Activated T-cell treated with anti-CD3 and anti-CD28 coated beads, Interleukin-2, amount 50 U/mL, for 24 hours (primary cell): ENCODE measurements around the gene PA2G4.
"Not testable (repeated sequence)": the region's sequence is repeated elsewhere in the genome, so short reads cannot be mapped to it uniquely, and the experiment has no call there.

Experiments used
- DNase-seq: peaks from one replicate; pipeline ENCODE4 v3.0.0-alpha.2; 2020
- H3K27ac Mint-ChIP-seq: 2 replicates; pipeline ENCODE4 v1.8.0; 2020; ENCODE audit warnings: mild to moderate bottlenecking, mixed read lengths
- H3K27me3 Mint-ChIP-seq: 2 replicates; pipeline ENCODE4 v1.8.0; 2020; ENCODE audit warnings: mixed read lengths
- H3K36me3 Mint-ChIP-seq: 2 replicates; pipeline ENCODE4 v1.8.0; 2020; ENCODE audit warnings: low read depth, mixed read lengths
- H3K4me1 Mint-ChIP-seq: 2 replicates; pipeline ENCODE4 v1.8.0; 2020; ENCODE audit warnings: low read depth, mixed read lengths
- H3K4me3 Mint-ChIP-seq: 2 replicates; pipeline ENCODE4 v1.8.0; 2020; ENCODE audit warnings: mild to moderate bottlenecking, moderate library complexity, mixed read lengths
- H3K9me3 Mint-ChIP-seq: 2 replicates; pipeline ENCODE4 v1.8.0; 2020; ENCODE audit warnings: mixed read lengths

The PA2G4 gene

GRCh38 chr12:56104109-56104814 lies at the start of gene PA2G4:
PA2G4 (plus strand) TSS chr12:56104559; CDS start chr12:56104738, 179 bp downstream.
- peaks cover 53% of the 10 kb centered on the region for H3K4me1 Mint-ChIP-seq
- H3K27me3 Mint-ChIP-seq = no peaks in the 10 kb centered on the region
- H3K36me3 Mint-ChIP-seq = peaks cover 53% of the 10 kb centered on the region
- no peaks in the 10 kb centered on the region for H3K9me3 Mint-ChIP-seq
- peak within 1 kb of the TSS; percentile 99 for H3K27ac Mint-ChIP-seq
- peak; percentile 97 for DNase-seq
- H3K4me3 Mint-ChIP-seq = peak within 1 kb of the TSS; percentile 100

DNA sequence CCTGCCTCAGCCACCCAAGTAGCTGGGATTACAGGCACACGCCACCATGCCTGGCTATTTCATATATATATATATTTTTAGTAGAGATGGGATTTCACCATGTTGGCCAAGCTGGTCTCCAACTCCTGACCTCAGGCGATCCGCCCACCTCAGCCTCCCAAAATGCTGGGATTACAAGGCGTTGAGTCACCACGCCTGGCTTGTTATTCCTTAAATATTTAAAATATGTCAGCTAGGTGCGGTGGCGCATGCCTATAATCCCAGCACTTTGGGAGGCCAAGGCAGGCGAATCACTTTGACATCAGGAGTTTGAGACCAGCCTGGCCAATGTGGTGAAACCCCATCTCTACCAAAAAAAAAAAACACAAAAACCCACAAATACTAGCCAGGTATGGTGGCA lies 44.4 kb upstream of the PA2G4 start:
- H3K4me1 Mint-ChIP-seq, H3K4me3 Mint-ChIP-seq, H3K27ac Mint-ChIP-seq, H3K27me3 Mint-ChIP-seq, H3K9me3 Mint-ChIP-seq, DNase-seq, H3K36me3 Mint-ChIP-seq: not testable (repeated sequence)

DNA sequence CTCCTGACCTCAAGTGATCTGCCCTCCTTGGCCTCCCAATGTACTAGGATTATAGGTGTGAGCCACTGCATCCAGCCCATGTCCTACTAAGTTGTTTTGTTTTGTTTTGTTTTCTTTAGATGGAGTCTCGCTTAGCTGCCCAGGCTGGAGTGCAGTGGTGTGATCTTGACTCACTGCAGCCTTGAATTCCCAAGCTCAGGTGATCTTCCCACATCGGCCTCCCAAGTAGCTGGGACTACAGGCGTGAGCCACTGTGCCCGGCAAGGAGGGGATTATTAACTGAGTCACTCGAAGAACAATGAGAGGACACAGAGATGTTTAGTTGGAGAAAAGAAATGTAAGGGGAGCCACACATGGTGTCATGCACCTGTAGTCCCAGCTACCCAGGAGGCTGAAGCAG lies 42.4 kb upstream of the PA2G4 start:
- Mint-ChIP-seq H3K4me1 (peaks cover 3% of the 10 kb centered on the region), H3K27me3 (no peaks in the 10 kb centered on the region), H3K4me3 (no peak overlapping the region), H3K36me3 (no peaks in the 10 kb centered on the region), H3K9me3 (no peaks in the 10 kb centered on the region), H3K27ac (no peak overlapping the region)
- no peak for DNase-seq

DNA sequence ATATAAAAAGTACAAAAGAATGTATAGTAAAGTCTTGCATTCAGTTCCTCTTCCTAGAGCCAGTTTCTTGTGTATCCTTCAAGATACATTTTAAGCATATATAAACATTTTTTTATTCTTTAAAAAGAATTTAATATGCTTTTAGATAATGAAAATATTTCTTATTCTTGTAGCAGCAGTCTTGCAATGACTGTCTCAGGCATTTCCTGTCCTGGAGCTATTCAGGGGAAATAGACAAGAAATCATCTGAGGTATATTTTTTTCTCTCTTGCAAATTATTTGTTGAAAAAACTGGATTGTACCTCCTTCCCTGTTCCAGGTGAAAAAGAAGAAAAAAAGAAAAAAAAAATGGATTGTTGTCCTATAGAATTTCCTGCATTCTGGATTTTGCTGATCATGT lies 41.4 kb upstream of the PA2G4 start:
- no peaks in the 10 kb centered on the region for H3K36me3 Mint-ChIP-seq
- no peak overlapping the region for H3K4me3 Mint-ChIP-seq
- DNase-seq = no peak
- H3K27ac Mint-ChIP-seq = no peak overlapping the region
- H3K9me3 Mint-ChIP-seq = no peaks in the 10 kb centered on the region
- peaks cover 4% of the 10 kb centered on the region for H3K4me1 Mint-ChIP-seq
- H3K27me3 Mint-ChIP-seq = no peaks in the 10 kb centered on the region

DNA sequence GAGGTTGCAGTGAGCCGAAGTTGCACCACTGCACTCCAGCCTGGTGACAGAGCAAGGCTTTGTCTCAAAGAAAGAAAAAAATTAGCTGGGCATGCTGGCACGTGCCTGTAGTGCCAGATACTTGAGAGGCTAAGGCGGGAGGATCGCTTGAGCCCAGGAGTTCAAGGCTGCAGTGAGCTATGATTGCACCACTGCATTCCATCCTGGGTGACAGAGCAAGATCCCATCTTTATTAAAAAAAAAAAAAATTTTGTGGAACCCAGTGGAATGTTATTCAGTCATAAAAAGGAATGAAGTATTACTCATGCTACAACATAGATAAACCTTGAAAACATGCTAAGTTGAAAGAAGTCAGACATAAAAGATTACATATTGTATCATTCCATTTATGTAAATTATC lies 32.7 kb upstream of the PA2G4 start:
- H3K27ac Mint-ChIP-seq = no peak overlapping the region
- no peaks in the 10 kb centered on the region for H3K27me3 Mint-ChIP-seq
- no peaks in the 10 kb centered on the region for H3K9me3 Mint-ChIP-seq
- peaks cover 4% of the 10 kb centered on the region for H3K4me1 Mint-ChIP-seq
- no peaks in the 10 kb centered on the region for H3K36me3 Mint-ChIP-seq
- H3K4me3 Mint-ChIP-seq = no peak overlapping the region
- DNase-seq = no peak

DNA sequence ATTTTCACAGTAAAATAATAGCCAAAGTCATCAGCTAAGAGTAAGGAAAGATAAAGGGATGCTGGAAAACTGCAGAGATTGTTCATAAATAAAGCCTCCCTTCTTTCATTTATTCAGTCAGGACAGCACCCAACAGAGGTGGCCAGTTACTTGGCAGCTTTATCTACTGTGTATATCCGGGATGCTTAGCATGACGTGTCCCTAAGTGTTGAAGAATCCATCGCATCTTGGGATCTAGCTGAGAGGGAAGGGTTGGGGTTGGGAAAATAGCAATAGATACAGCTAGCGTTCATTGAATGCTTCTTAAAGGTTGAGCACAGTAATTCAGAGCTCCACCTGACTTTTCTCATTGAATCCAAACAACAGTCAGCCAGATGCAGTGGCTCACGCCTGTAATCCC lies 30.0 kb upstream of the PA2G4 start:
- H3K4me3 Mint-ChIP-seq = no peak overlapping the region
- no peaks in the 10 kb centered on the region for H3K27me3 Mint-ChIP-seq
- no peaks in the 10 kb centered on the region for H3K36me3 Mint-ChIP-seq
- H3K4me1 Mint-ChIP-seq = peaks cover 2% of the 10 kb centered on the region
- no peak for DNase-seq
- no peak overlapping the region for H3K27ac Mint-ChIP-seq
- H3K9me3 Mint-ChIP-seq = no peaks in the 10 kb centered on the region

DNA sequence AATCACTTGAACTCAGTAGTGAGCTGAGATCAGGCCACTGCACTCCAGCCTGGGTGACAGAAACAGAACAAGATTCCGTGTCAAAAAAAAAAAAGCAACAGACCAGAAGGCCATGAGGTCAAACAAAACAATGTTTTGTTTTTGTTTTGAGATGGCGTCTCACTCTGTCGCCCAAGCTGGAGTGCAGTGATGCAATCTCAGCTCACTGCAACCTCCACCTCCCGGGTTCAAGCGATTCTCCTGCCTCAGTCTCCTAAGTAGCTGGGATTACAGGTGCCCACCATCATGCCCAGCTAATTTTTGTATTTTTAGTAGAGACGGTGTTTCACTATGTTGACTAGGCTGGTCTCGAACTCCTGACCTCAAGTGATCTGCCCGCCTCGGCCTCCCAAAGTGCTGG lies 26.4 kb upstream of the PA2G4 start:
- H3K27ac Mint-ChIP-seq, H3K4me3 Mint-ChIP-seq: not testable (repeated sequence)
- peaks cover 13% of the 10 kb centered on the region for H3K27me3 Mint-ChIP-seq

DNA sequence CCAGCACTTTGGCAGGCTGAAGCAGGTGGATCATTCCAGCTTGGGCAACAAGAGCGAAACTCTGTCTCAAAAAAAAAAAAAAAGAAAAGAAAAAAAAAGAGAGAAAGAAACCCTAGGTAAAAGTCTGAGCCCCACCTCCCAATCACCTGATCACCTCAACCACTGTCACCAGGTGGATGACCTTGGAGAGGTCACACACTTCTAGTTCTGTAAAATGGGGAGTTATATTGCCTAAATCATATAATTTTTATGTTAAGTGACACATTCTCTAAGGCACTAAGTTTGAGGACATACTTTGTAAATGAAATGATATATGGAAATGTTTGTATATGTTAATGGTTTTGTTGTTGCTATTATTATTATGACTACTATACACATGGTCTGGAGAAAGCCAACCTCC lies 25.9 kb upstream of the PA2G4 start:
- no peak for DNase-seq
- Mint-ChIP-seq H3K9me3 (no peaks in the 10 kb centered on the region), H3K4me1 (peaks cover 19% of the 10 kb centered on the region), H3K4me3 (peak overlapping the region; percentile 78), H3K27me3 (peaks cover 13% of the 10 kb centered on the region), H3K36me3 (no peaks in the 10 kb centered on the region), H3K27ac (no peak overlapping the region)

More for the DNA sequence above, 26.4 kb upstream of the PA2G4 start:
- H3K9me3 Mint-ChIP-seq, DNase-seq, H3K36me3 Mint-ChIP-seq: not testable (repeated sequence)
- H3K4me1 Mint-ChIP-seq = peaks cover 19% of the 10 kb centered on the region

GRCh38 chr12:56078931-56079722 lies 25.2 kb upstream of the PA2G4 start:
- DNase-seq = peak; percentile 73
- H3K27ac Mint-ChIP-seq = no peak overlapping the region
- no peaks in the 10 kb centered on the region for H3K36me3 Mint-ChIP-seq
- peaks cover 13% of the 10 kb centered on the region for H3K27me3 Mint-ChIP-seq
- peak overlapping the region; percentile 78 for H3K4me3 Mint-ChIP-seq
- H3K9me3 Mint-ChIP-seq = no peaks in the 10 kb centered on the region
- peaks cover 19% of the 10 kb centered on the region for H3K4me1 Mint-ChIP-seq

GRCh38 chr12:56079723-56080555 lies 24.4 kb upstream of the PA2G4 start, which contains the start of gene ERBB3:
ERBB3 (plus strand) TSS chr12:56080165; CDS start chr12:56080301, 136 bp downstream.
- H3K4me1 Mint-ChIP-seq = peaks cover 19% of the 10 kb centered on the region
- no peaks in the 10 kb centered on the region for H3K9me3 Mint-ChIP-seq
- H3K36me3 Mint-ChIP-seq = no peaks in the 10 kb centered on the region
- H3K27ac Mint-ChIP-seq = peak within 1 kb of the TSS; percentile 26
- H3K27me3 Mint-ChIP-seq = peaks cover 13% of the 10 kb centered on the region
- peak within 1 kb of the TSS; percentile 78 for H3K4me3 Mint-ChIP-seq
- DNase-seq = peak; percentile 82

- H3K27me3 Mint-ChIP-seq = peaks cover 13% of the 10 kb centered on the region
- no peak for DNase-seq
- H3K4me1 Mint-ChIP-seq = peaks cover 19% of the 10 kb centered on the region
- peak overlapping the region; percentile 78 for H3K4me3 Mint-ChIP-seq
- peak overlapping the region; percentile 26 for H3K27ac Mint-ChIP-seq
- H3K36me3 Mint-ChIP-seq = no peaks in the 10 kb centered on the region
- H3K9me3 Mint-ChIP-seq = no peaks in the 10 kb centered on the region
These were observed 23.7 kb upstream of the PA2G4 start for GRCh38 chr12:56080556-56081138.

- Mint-ChIP-seq H3K4me1 (peaks cover 19% of the 10 kb centered on the region), H3K4me3 (no peak overlapping the region), H3K27me3 (peaks cover 13% of the 10 kb centered on the region), H3K36me3 (no peaks in the 10 kb centered on the region), H3K27ac (no peak overlapping the region), H3K9me3 (no peaks in the 10 kb centered on the region)
- DNase-seq = no peak
These were observed 22.7 kb upstream of the PA2G4 start for GRCh38 chr12:56081393-56082347.

DNA sequence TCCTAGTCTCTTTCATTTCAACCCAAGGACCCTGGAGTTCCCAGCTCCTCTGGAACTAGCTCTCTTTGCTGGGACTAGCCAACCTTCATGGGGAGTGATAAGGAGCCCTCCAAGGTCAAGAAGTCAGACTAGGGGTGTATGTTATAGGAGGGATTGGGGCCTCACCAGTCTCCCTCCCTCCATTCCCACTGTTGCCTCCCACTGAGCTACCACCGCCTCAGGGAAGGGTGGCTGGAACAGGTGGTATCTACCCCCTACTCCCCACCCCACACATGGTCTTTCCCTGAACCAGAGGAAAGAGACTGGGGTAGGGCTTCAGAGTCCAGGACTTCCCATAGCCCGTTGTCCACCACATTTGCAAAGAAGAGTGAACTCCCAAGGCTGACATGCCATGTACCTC lies 22.0 kb upstream of the PA2G4 start:
- no peak overlapping the region for H3K4me3 Mint-ChIP-seq
- peaks cover 19% of the 10 kb centered on the region for H3K4me1 Mint-ChIP-seq

More for the DNA sequence above, 22.0 kb upstream of the PA2G4 start:
- Mint-ChIP-seq H3K27ac (no peak overlapping the region), H3K9me3 (no peaks in the 10 kb centered on the region), H3K27me3 (peaks cover 13% of the 10 kb centered on the region), H3K36me3 (no peaks in the 10 kb centered on the region)
- no peak for DNase-seq
